GM12801 (cell line): ENCODE results near the gene EEFSEC.

Source experiments
- CTCF ChIP-seq: IDR thresholded peaks from one replicate; pipeline ENCODE4 v1.5.1; 2011; ENCODE audit warnings: control low read depth; ENCODE audit not compliant: insufficient read length; ENCODE audit errors: extremely low read depth

Gene EEFSEC

GRCh38 chr3:128402319-128402718 is 249.0 kb downstream of the EEFSEC start:
- TF ChIP-seq CTCF: no peak

- TF ChIP-seq CTCF: no peak
These were observed 249.7 kb downstream of the EEFSEC start for GRCh38 chr3:128402998-128403397.

- TF ChIP-seq CTCF: no peak
These were observed 251.2 kb downstream of the EEFSEC start for GRCh38 chr3:128404276-128405068.

GRCh38 chr3:128405554-128406277 is 252.4 kb downstream of the EEFSEC start:
- no peak for TF ChIP-seq CTCF

GRCh38 chr3:128407247-128407646 is 254.0 kb downstream of the EEFSEC start:
- no peak for TF ChIP-seq CTCF

- TF ChIP-seq CTCF: no peak
These were observed 254.9 kb downstream of the EEFSEC start for GRCh38 chr3:128408012-128408692.
